NOMO-1 treated with DMSO at 0.1 percent for 48 hours (cell line): Measurements from ENCODE around the gene MICAL3.

Experiments
- DNase-seq: peaks from one replicate; lab custom pipeline; 2025; ENCODE audit not compliant: unreplicated experiment; lab: John Stamatoyannopoulos, UW

Gene MICAL3

DNA sequence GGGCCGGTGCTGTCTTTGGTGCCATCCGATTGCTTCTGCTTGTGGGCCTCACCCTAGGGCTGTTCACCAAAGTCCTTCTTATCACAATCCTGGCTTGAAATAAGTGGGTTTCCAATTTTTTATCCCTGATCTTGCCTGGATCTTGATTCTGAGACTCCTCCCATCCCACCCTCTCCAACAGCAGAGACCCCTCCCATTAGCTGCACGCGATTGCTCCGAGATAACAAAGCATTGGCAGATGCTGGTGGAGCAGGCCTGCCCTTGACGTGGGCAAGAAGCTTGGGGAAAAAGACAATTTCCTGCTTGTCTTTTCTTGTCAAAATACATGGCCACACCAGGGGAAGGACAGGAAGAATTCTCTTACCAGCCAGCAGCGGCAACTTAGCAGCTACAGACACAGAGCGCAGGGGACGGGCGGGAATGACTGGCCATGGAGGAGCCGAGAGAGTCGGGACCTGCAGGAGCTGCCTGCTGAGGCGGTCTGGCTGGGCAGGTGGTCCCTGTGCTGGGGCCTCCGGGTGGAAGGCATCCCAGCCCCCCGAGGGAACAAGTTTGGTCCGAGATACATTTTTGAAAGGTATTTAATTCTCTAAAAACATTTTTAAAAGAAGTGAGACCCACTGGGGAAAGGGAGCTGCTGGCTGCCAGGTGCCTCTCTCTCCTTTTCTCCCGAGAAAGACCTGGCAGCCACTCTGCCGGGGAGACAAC lies 240.4 kb downstream of the MICAL3 start:
- DNase-seq = no peak

DNA sequence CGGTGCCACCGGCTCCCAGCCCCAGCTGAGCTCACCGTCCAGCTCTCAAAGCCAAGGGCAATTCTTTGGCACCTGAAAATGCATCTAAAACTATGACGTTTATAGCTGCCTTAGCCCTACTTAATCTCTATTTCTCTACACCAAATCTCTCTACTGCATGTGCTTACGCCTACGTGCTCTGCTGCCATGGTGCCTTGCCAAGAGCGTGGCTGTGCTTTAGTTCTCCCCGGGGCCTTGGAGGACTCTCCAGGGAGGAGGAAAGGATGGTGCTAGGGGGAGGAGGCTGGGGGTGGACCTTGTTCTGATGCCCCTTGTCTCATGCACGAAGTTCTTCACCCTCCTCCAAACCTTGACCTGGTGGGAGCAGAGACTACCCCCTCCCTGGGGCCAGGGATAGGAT lies 241.0 kb downstream of the MICAL3 start:
- no peak for DNase-seq

DNA sequence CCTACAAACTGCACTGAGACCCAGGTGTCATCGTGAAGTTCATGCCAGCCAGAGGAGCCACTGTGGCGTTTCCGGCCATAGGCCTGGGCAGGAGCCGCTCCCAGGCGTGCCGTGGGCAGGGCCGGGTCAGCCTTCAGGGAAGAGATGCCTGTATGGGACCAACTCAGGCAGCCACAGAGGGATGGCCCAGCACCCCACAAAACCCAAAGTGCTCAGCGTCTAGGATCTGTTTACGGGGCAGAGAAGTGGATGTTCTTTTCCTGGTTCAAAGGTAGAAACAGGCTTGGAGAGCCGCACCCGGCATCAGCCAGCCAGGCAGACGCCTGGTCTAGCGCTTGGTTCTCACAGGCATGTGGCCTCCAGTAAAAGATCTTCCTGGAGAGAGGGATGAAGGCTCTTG lies 241.7 kb downstream of the MICAL3 start:
- no peak for DNase-seq

DNA sequence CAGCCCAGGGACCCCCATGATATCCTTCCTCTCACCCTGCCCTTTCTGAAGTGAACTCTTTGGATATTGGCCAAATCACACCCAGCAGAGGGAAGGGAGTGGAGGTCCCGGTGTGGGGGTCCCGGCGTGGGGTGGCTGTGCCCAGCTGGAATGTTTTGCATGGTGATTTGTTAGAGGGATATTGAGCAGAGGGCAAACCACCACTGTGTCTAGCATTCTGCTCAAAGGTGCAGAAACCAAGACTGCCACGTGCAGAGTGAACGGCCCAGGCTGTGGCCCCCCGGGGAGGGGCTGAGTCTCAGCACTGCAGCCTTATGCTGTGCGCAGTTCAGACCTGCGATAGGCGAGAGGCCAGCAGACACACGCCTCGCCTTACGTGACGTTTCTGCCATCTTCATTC lies 242.2 kb downstream of the MICAL3 start:
- no peak for DNase-seq

DNA sequence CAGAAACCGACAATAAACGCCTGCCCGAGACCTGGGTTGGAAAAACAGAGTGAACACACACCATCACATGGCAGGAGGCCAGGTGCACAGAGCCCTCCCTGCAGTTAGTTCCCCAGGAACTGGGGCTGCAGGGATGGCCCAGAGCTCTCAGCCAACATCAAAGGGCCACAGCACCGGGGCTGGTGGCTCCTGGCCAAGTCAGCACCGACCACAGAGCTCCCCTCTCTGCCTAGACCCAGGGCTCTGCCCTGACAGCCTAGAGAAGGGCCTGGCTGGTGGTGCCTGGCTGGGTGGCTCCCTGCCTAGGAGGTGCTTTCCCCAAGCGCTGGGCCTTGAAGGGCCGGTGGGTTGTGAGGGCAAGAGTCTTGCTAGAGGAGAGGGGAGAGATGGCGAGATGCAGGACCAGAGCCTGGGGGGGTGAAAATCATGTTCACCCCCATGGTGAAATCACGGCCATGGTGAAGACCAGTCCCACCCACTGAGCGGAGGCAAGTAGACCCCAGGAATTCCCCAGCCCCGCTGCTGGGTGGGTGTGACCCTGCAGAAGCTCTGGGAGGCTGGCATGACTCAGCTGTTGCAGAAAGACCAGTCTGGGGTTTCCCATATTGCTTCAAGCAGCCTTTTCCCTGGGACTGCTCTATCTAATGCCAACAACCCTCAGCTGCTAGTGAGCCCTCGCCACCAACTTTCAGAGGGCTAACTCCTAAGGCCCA lies 242.9 kb downstream of the MICAL3 start:
- DNase-seq = no peak

DNA sequence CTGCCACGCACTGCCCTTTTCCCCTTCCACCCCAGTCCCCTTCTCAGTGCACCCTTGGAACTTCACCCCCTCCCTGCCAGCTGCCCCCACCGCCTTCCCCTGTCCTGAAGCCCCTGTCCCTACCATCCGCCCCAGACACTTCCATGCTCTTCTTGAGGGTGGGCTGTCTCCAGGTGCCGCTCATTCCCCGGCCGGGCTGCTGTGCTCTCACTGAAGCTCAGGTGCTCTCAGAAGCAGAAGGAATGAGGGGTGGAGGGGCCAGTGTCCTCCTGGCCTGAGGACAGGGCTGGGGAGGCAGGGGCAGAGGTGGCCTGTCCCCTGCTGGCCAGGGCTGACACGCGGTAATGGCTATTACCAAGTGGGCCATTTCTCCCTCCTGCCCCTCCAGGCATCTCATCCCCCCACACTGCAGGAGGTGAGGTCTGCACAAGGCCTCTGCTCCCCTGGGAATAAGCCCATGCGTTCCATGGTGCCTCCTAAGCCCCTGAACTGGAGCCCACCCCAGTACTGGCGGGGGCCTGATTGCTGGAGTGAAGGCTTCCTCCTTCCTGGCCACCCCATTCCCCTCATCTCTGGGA lies 243.5 kb downstream of the MICAL3 start:
- no peak for DNase-seq

DNA sequence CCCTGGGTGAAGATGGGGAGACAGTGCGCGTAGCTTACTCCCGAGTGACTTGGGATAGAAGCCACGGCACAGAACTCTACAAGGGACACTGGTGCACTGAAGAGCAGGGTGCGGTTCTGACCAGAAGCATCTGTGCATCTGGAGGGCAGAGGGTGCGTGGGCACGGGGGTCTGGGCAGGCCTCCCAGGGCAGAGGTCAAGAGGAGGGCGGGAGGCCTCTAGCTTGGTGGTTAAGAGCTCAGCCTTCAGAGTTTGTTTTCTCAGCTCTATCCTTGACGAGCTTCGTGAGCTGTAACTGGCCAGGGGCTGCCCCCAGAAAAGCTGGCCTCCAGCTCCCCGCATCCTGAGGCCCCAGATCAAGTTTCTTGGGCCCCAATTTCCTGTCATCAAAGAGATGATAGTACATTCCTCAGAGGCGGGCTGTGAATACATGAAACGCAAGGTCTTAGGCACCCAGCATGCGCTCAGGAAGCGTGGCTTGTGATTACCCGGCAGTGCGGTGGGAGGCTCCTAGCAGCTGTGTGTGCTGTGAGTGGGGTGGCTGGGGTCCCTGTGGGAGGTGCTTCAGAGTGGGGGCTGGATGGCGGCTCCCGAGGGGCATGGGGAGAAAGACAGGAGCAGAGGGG lies 244.1 kb downstream of the MICAL3 start:
- no peak for DNase-seq

DNA sequence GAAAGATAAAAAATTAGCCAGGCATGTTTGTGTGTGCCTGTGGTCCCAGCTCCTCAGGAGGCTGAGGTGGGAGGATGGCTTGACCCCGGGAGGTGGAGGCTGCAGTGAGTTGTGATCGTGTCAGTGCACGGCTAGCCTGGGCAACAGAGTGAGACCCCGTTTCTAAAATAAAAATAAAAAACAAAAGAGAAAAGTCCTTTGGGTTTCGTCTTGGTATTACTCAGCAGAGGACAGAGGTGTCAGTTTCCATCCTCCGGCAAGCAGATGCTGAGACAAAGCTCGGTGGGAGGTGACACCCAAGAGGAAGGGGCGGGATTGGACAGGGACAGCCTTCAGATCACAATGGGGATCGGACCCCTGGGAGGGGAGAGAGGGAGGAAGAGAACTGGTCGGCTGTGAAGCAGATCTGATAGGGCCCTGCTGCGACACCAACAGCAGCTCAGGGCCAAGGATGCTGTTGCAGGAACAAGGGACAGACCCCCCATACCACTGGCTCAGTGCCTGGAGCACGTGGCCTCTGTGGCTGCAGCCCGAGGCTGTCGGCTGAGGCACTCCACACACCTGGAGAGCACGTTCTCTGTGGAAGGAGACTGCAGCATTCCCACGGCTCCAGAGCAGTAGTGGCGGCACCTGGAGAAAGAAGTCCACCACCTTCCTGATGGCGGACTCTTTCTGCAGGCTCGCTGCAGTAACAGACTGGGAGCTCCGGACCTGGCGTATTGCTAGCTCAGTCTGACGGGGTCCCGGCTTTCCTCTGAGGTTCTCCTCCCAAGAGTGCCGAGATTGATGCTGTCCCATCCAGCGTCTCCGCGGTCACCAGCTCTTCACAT lies 244.9 kb downstream of the MICAL3 start:
- no peak for DNase-seq

DNA sequence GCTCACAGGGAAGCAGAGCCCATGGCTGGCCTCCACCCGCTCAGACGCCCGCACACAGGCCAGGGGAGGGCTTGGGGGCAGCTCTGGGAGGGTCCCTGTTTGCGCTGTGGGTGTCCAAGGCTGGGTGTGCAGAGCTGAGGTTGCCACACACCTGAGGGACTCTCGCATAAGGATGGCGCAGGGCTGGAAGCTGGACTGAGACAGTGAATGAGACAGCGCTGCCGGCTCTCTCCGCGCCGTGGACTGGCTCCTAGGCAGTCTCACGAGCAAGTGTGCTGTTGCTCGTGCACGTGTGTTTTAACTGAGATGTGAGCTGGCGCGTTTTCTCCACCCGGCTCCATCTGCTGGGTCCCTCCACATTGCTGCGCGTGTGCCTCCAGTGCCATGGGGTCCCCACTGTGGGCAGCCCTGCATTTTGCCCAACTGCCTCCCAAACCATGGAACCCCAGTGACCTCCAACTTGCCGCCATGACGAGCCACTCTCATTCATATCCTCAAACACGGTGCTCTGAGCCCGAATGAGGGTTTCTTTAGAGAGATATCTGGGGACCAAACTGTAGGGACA lies 245.9 kb downstream of the MICAL3 start:
- no peak for DNase-seq

DNA sequence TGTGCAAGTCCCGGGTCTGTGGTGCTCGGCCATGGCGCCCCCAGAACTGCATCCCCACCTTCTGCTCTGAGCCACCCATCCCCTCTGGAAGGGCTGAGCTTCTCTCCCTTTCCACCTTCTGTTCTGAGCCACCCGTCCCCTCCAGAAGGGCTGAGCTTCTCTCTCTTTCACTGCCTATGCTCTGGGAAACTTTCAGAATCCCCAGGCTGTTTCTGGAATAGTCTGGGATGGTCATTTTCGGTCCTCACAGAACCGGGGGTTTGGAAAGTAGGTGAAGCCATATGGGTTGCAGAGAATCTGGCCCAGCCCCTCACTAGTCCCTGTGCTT lies 246.7 kb downstream of the MICAL3 start:
- no peak for DNase-seq

DNA sequence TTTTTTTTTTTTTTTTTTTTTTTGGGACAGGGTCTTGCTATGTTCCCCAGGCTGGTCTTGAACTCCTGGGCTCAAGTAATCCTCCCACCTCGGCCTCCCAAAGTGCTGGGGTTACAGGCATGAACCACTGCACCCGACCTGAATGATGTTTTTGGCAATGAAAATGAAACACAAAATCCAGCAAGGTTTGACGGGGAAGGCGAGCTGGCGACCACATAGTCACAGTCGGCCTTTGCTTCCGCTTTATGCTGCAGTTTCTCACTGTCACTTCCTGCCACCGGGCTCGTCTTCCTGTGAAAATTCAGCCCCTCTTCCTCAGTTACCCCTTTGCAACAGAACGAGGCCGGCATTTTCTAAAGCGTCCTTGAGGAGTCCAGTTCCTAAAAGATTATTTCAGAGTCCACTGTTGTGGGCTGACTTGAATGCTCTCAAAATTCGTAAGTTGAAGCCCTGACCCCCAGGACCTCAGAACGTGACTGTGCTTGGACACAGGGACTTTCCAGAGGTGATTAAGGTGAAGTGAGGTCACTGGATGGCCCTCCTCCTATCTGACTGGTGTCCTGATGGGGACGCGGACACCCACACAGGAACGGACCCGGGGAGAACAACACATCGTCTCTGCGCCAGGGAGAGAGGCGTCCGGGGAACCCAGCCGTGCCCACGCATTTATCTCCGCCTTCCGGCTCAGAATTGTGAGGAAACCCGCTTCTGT lies 247.2 kb downstream of the MICAL3 start:
- DNase-seq = peak; percentile 87

DNA sequence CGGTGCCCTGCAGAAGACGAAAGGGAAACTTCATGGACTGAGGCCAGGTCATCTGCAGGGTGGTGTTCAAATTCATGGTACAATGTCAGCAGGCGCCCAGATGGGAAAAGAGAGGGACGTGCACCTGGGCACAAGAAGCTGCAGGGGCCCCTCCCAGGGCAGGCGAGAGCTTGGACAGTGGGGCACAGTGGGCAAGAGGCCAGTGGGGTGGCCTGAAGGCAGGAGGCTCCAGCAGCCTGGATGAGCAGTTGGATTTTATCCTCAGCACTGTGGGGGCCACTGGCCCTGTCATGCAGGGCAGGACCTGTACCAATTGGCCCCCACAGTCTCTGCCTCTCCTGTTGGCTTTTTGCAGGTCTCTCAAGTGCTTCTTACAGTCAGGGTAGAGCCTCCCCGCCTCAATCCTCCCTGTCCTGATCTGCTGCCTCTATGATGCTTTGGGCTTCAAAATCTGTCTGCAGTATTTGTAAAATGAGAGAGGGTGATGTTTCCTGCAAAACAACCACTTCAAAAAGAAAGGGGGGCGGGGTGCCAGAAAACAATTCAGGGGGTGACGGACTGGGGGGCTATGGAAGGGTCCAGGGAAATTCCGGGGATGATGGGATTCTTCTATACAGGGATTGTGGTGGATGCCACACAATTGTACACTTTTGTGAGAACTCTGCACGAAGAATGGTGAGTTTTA lies 248.4 kb downstream of the MICAL3 start:
- DNase-seq = no peak

DNA sequence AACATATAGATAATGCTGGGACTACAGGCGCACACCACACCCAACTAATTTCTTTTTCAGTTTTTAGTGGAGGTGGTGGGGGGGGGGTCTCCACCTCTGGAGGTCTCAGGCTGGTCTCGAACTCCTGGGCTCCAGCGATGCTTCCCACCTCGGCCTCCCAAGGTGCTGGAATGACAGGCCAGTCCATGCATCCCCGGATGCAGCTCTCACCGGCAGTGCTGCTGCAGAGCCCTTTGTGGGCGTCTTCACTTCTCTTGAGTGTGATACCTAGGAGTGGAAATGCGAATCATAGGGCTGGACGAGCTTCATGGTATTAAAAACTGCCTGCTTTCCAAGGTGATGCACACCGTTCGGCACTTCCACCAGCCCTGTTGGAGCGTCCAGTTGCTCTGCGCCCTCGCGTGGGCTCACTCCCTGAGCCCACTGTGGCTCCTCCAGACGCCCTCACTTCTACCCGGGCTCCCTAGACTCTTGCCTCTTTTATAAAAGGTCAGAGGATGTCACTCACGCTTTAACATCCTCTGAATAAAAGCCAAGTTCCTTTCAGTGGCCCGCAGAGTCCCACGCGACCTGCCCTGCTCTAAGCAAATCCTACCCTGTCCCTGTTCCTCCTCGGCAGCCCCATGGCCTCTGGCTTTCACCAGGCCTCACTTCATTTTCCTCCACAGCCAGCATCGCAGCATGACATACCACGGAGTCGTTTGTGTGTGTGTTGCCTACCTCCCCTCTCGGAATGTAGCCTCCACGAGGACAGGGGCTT lies 249.3 kb downstream of the MICAL3 start:
- DNase-seq = no peak

DNA sequence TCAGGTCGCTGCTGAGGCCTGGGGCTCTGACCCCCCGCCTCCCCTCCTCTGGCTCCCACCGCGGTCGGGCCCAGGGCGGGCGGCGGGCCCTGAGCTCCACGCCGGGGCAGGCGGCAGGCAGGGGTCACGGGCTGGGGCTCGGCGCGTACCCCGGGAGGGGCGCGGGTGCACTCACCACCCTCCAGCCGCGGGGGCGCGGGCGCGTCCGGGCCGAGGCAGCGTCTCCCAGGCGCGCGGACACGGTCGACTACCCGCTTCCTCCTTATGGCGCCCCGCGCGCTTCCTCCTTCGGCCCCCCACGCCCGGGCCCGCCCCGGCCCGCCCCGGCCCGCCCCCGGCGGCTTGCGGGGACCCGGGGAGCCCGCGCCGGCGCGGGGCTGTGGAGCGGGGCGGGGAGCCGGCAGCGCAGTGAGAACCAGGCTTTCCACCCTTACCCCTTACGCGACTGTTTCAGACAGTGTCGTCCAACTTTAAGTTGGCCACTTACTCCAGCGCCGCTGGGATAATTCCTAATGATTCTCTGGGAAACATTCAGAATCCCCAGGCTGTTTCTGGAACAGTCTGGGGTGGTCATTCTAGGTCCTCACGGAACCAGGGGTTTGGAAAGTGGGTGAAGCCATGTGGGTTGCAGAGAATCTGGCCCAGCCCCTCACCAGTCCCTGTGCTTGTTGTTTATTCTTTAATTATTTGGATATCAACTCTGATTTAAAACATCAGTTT lies 250.0 kb downstream of the MICAL3 start, which contains the start of gene BID:
Gene BID (minus strand): TSS at position 264 of the 720 bp plus-strand sequence. CDS start 24,353 bp downstream, outside the sequence.
- DNase-seq = peak; percentile 61

DNA sequence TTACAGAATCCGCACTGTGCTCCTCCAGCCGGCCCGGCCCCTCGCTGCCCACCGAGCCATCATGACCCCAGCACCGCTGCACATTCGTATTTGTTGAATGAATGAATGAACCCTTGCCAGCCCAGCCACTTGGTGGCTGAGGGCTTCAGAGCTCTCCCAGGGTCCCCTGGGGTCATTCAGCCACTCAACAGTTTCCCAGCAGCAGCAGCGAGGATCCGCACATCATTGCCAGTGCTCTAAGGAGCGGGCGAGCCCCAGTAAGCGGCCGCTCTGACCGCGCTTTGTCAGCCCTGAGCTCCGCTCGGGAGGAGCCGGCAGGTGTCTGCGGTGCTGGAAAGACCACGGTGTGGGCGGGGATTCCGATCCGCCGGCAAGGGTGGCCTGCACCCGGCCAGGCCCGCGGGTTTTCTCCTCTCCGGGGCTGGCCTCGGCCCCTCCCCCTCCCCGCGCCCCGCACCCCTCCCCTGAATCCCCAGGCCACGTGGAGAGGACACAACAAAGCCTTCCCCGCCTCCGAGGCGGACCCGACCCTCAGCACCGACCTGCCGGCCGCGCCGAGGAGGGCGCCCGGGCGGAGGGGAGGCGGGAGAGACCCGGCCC lies 250.7 kb downstream of the MICAL3 start:
- DNase-seq = peak; percentile 22

DNA sequence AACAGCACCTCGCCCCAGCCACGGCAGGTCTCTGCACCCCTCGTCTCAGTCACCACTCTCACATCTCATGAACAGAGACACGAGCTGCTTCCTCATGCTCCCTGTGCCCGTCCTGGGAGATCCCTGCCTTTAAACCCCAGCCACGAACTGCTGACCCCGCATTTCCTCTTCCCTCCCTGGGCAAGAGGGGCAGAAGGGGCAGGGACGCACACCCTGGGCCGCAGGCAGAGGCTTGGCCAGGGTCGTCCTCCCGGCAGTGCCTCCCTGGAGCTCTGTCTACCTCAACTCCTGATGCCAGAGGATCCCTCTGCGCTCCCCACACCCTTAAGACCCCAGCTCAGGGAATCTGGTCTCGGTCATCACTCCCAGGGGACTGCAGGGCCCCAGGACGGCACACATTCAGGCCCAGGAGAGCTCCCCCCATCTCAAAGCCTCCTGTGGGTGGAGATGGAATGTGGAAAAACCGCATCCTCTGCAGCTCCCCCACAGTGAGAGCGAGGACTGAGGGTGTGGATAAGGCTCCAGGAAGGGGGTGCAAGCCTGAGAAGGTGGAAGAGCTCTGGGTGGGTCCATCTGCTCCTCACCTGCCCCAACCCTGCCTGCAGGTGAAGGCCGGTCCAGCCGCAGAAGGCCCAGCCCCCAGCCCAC lies 251.3 kb downstream of the MICAL3 start:
- no peak for DNase-seq

DNA sequence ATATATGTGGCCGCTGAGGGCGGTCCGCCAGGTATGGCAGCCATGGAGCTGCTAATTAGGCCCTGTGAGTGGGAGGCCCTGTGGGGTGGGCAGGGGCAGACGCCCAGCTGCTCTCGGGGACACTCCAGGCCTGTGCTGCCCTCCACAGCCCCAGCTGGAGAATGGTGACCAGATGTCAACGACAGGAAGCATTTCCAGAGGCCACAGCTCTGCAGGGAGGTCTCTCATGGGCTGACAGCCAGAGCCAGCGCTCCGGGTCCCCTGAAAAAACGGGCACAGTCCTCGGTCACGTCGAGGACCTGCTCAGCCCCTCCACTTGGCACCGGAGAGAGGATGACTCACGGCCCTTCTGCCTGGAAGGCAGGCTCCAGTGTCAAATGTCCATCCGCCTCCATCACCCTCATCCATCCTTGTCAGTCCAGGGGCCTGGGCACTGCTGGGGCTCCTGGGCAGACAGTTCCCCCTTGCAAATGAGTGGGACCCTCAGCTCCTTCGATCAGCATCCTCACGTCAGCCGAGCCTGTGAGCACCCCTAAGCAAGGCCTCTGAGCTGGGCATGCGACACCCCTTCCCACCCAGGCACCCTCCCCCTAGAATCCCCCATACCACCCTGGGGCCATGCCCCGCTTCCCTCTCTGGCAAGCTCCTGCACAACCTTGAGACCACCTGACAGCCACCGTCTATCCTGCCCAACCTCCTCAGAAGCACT lies 252.0 kb downstream of the MICAL3 start:
- DNase-seq = no peak
